Measurements from ENCODE around the gene CDH5.

Gene CDH5

GRCh38 chr16:66416939-66417700 is 50.6 kb downstream of the CDH5 start:
- DNase-seq (ENCODE audit: low spot score): no peak

- DNase-seq (ENCODE audit: low spot score): no peak
Measured at GRCh38 chr16:66418165-66418962, 51.9 kb downstream of the CDH5 start.

- DNase-seq (ENCODE audit: low spot score): no peak
Measured at GRCh38 chr16:66419527-66419926, 53.0 kb downstream of the CDH5 start.

GRCh38 chr16:66420396-66420795 is 53.9 kb downstream of the CDH5 start:
- no peak for DNase-seq (ENCODE audit: low spot score)

GRCh38 chr16:66421891-66422290 is 55.4 kb downstream of the CDH5 start:
- no peak for DNase-seq (ENCODE audit: low spot score)

GRCh38 chr16:66422366-66422765 is 55.9 kb downstream of the CDH5 start:
- DNase-seq (ENCODE audit: low spot score): no peak

- DNase-seq (ENCODE audit: low spot score): no peak
Measured at GRCh38 chr16:66423177-66423576, 56.7 kb downstream of the CDH5 start.

- DNase-seq (ENCODE audit: low spot score): no peak
Measured at GRCh38 chr16:66425651-66426050, 59.2 kb downstream of the CDH5 start.

GRCh38 chr16:66426112-66427035 is 59.9 kb downstream of the CDH5 start:
- no peak for DNase-seq (ENCODE audit: low spot score)

- DNase-seq (ENCODE audit: low spot score): peak; percentile 28
Measured at GRCh38 chr16:66427036-66427860, 60.8 kb downstream of the CDH5 start, which contains the start of gene BEAN1. Gene BEAN1, plus strand, starts transcription at chr16:66427295. Its CDS starts 10,382 bp downstream, at chr16:66437677.

GRCh38 chr16:66427871-66428681 is 61.6 kb downstream of the CDH5 start:
- DNase-seq (ENCODE audit: low spot score): no peak

GRCh38 chr16:66428682-66429251 is 62.3 kb downstream of the CDH5 start:
- no peak for DNase-seq (ENCODE audit: low spot score)

GRCh38 chr16:66429290-66429962 is 62.9 kb downstream of the CDH5 start:
- no peak for DNase-seq (ENCODE audit: low spot score)

- no peak for DNase-seq (ENCODE audit: low spot score)
Measured at GRCh38 chr16:66430214-66430613, 63.7 kb downstream of the CDH5 start.

GRCh38 chr16:66431760-66432159 is 65.3 kb downstream of the CDH5 start:
- no peak for DNase-seq (ENCODE audit: low spot score)

- DNase-seq (ENCODE audit: low spot score): no peak
Measured at GRCh38 chr16:66432429-66432828, 65.9 kb downstream of the CDH5 start.

GRCh38 chr16:66434619-66435430 is 68.3 kb downstream of the CDH5 start:
- DNase-seq (ENCODE audit: low spot score): no peak

- DNase-seq (ENCODE audit: low spot score): no peak
Measured at GRCh38 chr16:66435896-66436295, 69.4 kb downstream of the CDH5 start.
